Measurements from ENCODE around the gene DENND10.

The DENND10 gene

GRCh38 chr10:119161680-119162451, 58.0 kb downstream of the DENND10 start:
- no peak for TF ChIP-seq CTCF (IDR thresholded peaks at IDR 0.05; ENCODE audit: low read depth, low read length)
- DNase-seq (ENCODE audit: low read depth in 2 of 2): peak in 1 of 2 donors; percentile 31
- no peak overlapping the region for H3K4me3 ChIP-seq (replicated peaks in 1 of 2; ENCODE audit: low read depth in 2 of 2, low read length in 2 of 2)

GRCh38 chr10:119162452-119163092, 58.7 kb downstream of the DENND10 start:
- H3K4me3 ChIP-seq (replicated peaks in 1 of 2; ENCODE audit: low read depth in 2 of 2, low read length in 2 of 2): no peak overlapping the region
- TF ChIP-seq CTCF (IDR thresholded peaks at IDR 0.05; ENCODE audit: low read depth, low read length): no peak
- no peak for DNase-seq (ENCODE audit: low read depth in 2 of 2)

- no peak for TF ChIP-seq CTCF (IDR thresholded peaks at IDR 0.05; ENCODE audit: low read depth, low read length)
- H3K4me3 ChIP-seq (replicated peaks in 1 of 2; ENCODE audit: low read depth in 2 of 2, low read length in 2 of 2): peak within 1 kb of the TSS; percentile 64 to 69
- peak; percentile 57 to 58 for DNase-seq (ENCODE audit: low read depth in 2 of 2)
Observed at GRCh38 chr10:119165171-119166117, 61.5 kb downstream of the DENND10 start, which contains the start of gene SFXN4. SFXN4 (minus strand) TSS chr10:119165714; CDS start chr10:119165647, 67 bp downstream.

- no peak for DNase-seq (ENCODE audit: low read depth in 2 of 2)
- H3K4me3 ChIP-seq (replicated peaks in 1 of 2; ENCODE audit: low read depth in 2 of 2, low read length in 2 of 2): peak overlapping the region; percentile 64 to 69
- no peak for TF ChIP-seq CTCF (IDR thresholded peaks at IDR 0.05; ENCODE audit: low read depth, low read length)
Observed at GRCh38 chr10:119166118-119166500, 62.2 kb downstream of the DENND10 start.

GRCh38 chr10:119166564-119166963, 62.7 kb downstream of the DENND10 start:
- DNase-seq (ENCODE audit: low read depth in 2 of 2): no peak
- H3K4me3 ChIP-seq (replicated peaks in 1 of 2; ENCODE audit: low read depth in 2 of 2, low read length in 2 of 2): no peak overlapping the region
- no peak for TF ChIP-seq CTCF (IDR thresholded peaks at IDR 0.05; ENCODE audit: low read depth, low read length)

GRCh38 chr10:119167041-119167440, 63.1 kb downstream of the DENND10 start:
- no peak for TF ChIP-seq CTCF (IDR thresholded peaks at IDR 0.05; ENCODE audit: low read depth, low read length)
- H3K4me3 ChIP-seq (replicated peaks in 1 of 2; ENCODE audit: low read depth in 2 of 2, low read length in 2 of 2): no peak overlapping the region
- DNase-seq (ENCODE audit: low read depth in 2 of 2): no peak

Measured in cardiac fibroblast (primary cell).